Testis (tissue), 2 donors: ENCODE data around the gene SOAT2.

Source experiments
- POLR2A ChIP-seq: fragments of 450-650 bp; IDR thresholded peaks from one replicate; pipeline ENCODE4 v1.6.1; 2017; ENCODE audit warnings: antibody characterized with exemption, mild to moderate bottlenecking, moderate library complexity
- TF ChIP-seq, protein P1 (sequence below), 3 experiments: fragments of 450-650 bp in 2 of 3; fragments of 200-600 bp in 1 of 3; sonication (generic) in 1 of 3; IDR thresholded peaks; one replicate each; pipeline ENCODE4 v1.5.1; 2016 to 2019; ENCODE audit warnings: antibody characterized with exemption in 3 of 3, mild to moderate bottlenecking in 2 of 3, moderate library complexity in 1 of 3

DNA sequence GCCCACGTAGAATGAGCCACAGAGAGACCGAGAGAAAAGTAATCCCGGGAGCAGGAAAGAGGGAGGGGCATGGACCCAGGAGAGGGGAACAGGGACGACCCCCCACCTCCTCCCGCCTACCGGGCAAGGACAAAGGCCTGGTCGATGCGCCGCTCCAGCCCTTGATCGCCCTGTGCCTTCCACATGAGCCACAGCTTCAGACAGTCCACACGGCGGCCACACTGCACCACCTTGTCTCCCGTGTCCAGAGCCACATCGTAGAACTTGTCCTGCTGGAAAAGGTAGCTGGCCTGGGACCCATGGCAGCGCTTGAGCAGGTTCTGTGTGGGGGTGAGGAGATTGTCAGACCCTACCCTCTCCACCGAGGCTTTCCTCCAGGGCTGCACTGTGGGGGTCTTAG is 56.7 kb downstream of the SOAT2 start:
- TF ChIP-seq, protein P1, sequence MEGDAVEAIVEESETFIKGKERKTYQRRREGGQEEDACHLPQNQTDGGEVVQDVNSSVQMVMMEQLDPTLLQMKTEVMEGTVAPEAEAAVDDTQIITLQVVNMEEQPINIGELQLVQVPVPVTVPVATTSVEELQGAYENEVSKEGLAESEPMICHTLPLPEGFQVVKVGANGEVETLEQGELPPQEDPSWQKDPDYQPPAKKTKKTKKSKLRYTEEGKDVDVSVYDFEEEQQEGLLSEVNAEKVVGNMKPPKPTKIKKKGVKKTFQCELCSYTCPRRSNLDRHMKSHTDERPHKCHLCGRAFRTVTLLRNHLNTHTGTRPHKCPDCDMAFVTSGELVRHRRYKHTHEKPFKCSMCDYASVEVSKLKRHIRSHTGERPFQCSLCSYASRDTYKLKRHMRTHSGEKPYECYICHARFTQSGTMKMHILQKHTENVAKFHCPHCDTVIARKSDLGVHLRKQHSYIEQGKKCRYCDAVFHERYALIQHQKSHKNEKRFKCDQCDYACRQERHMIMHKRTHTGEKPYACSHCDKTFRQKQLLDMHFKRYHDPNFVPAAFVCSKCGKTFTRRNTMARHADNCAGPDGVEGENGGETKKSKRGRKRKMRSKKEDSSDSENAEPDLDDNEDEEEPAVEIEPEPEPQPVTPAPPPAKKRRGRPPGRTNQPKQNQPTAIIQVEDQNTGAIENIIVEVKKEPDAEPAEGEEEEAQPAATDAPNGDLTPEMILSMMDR (IDR thresholded peaks at IDR 0.05): no peak
- TF ChIP-seq POLR2A: no peak
